Fibroblast of lung (primary cell): ENCODE data around the gene ATF7IP. TPM values are rescaled to one million over a fixed set of nuclear protein-coding genes. Genes with fewer than 3 reads are reported as not detected.

ENCODE experiments used
- DNase-seq, 2 donors: peaks; one replicate each; pipeline versions ENCODE4 v3.0.0 to v3.0.0-alpha.2; 2010; ENCODE audit warnings: low read depth in 2 of 2
- H2AFZ ChIP-seq: 2 replicates; pipeline ENCODE4 v1.5.1; 2012; ENCODE audit warnings: low read length, control low read depth, inconsistent platforms
- H3K27ac ChIP-seq: 2 replicates; pipeline ENCODE4 v1.5.1; 2011; ENCODE audit warnings: low read length, control low read depth; ENCODE audit not compliant: insufficient read depth
- H3K27me3 ChIP-seq: 2 replicates; pipeline ENCODE4 v1.5.1; 2011; ENCODE audit warnings: mild to moderate bottlenecking, low read length; ENCODE audit not compliant: control insufficient read depth, insufficient read depth
- H3K36me3 ChIP-seq: 2 replicates; pipeline ENCODE4 v1.5.1; 2011; ENCODE audit warnings: low read length; ENCODE audit not compliant: control insufficient read depth, insufficient read depth
- H3K4me1 ChIP-seq: 2 replicates; pipeline ENCODE4 v1.5.1; 2011; ENCODE audit warnings: low read length; ENCODE audit not compliant: control insufficient read depth, insufficient read depth; ENCODE audit errors: extremely low read depth
- H3K4me2 ChIP-seq: 2 replicates; pipeline ENCODE4 v1.5.1; 2011; ENCODE audit warnings: low read length, control low read depth; ENCODE audit not compliant: insufficient read depth; ENCODE audit errors: extremely low read depth
- H3K4me3 ChIP-seq, 4 experiments: fragments of 200-600 bp in 1 of 4; sonication (generic) in 1 of 4; replicated peaks in 1 of 4; 2 replicates each; pipeline ENCODE4 v1.5.1; 2011 to 2016; ENCODE audit warnings: low read length in 4 of 4, low read depth in 3 of 4, mild to moderate bottlenecking in 3 of 4, control low read depth in 2 of 4, inconsistent platforms in 1 of 4, mixed read lengths in 1 of 4; ENCODE audit not compliant: insufficient read depth in 1 of 4; ENCODE audit errors: control extremely low read depth in 1 of 4
- H3K79me2 ChIP-seq: 2 replicates; pipeline ENCODE4 v1.5.1; 2012; ENCODE audit warnings: mild to moderate bottlenecking, low read length, inconsistent platforms; ENCODE audit not compliant: control insufficient read depth, insufficient read depth
- H3K9ac ChIP-seq: 2 replicates; pipeline ENCODE4 v1.5.1; 2011; ENCODE audit warnings: mild to moderate bottlenecking, low read length, control low read depth; ENCODE audit not compliant: insufficient read depth
- H3K9me3 ChIP-seq: 2 replicates; pipeline ENCODE4 v1.5.1; 2012; ENCODE audit warnings: low read depth, low read length; ENCODE audit not compliant: control insufficient read depth, insufficient read depth
- H4K20me1 ChIP-seq: 2 replicates; pipeline ENCODE4 v1.5.1; 2011; ENCODE audit warnings: low read length; ENCODE audit not compliant: control insufficient read depth, insufficient read depth; ENCODE audit errors: extremely low read depth
- CTCF ChIP-seq, 2 donors: IDR thresholded peaks in 1 of 2; conservative IDR thresholded peaks in 1 of 2; 1 replicate in 1 of 2; 2 replicates in 1 of 2; pipeline ENCODE4 v1.5.1; 2011 to 2012; ENCODE audit warnings: low read length in 2 of 2, control low read depth in 1 of 2, inconsistent platforms in 1 of 2, low read depth in 1 of 2, mild to moderate bottlenecking in 1 of 2
- EZH2 ChIP-seq: IDR thresholded peaks from 2 replicates; pipeline ENCODE4 v1.5.1; 2012; ENCODE audit warnings: low read length, control low read depth, mild to moderate bottlenecking; ENCODE audit errors: missing control alignments
- polyA plus RNA-seq, 2 donors: library from polyadenylated mRNA; depleted of rRNA in 1 of 2; stranded (reverse) in 1 of 2; unstranded in 1 of 2; fragments of >200 nt; gene quantifications; 2 replicates each; pipeline ENCODE4 v1.2.1, GENCODE V29; 2011 to 2012; ENCODE audit warnings: missing spikeins in 1 of 2
- total RNA-seq: library from RNA; depleted of rRNA; stranded (reverse); fragments of >200 nt; gene quantifications from 2 replicates; pipeline ENCODE4 v1.2.1, GENCODE V29; 2014

ATF7IP gene
- total and polyA plus RNA-seq, 2 donors (not counting 1 experiment from before 2014, with no cell fraction given) = 13.1 to 18.0 TPM

GRCh38 chr12:14450479-14450878 lies 85.0 kb downstream of the ATF7IP start:
- H3K36me3 ChIP-seq = peaks cover 2% of the 10 kb centered on the region
- no peak for DNase-seq
- H3K9ac ChIP-seq = no peak overlapping the region
- H3K4me3 ChIP-seq = no peak overlapping the region
- H3K4me1 ChIP-seq = no peaks in the 10 kb centered on the region
- H3K4me2 ChIP-seq = no peak overlapping the region
- no peaks in the 10 kb centered on the region for H3K9me3 ChIP-seq
- no peak for TF ChIP-seq EZH2
- no peak for TF ChIP-seq CTCF (conservative IDR thresholded peaks at IDR 0.05 in 1 of 2, IDR thresholded peaks at IDR 0.05 in 1 of 2; ENCODE audit: low read depth in 1 of 2, low read length in 2 of 2)
- no peaks in the 10 kb centered on the region for H3K27me3 ChIP-seq
- no peak overlapping the region for H2AFZ ChIP-seq
- no peak overlapping the region for H3K27ac ChIP-seq
- no peaks in the 10 kb centered on the region for H4K20me1 ChIP-seq
- no peaks in the 10 kb centered on the region for H3K79me2 ChIP-seq

DNA sequence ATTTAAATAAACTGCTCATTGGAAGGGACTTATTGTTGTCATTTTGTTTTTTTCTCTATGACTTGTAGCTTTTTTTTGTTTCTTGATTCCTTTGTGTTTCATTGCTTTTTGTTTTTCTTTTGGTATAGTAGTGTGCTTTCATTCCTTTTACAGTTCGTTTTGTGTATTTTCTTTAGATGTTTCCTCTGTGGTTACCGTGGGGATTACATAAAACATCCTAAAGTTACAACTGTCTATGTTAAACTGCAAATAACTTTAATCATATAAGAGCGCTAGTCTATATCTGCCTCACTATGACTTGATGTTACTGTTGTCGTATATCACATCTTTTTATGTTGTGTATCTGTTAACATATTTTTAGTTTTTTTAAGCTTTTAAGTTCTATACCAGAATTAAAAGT lies 86.9 kb downstream of the ATF7IP start:
- H3K36me3 ChIP-seq = peaks cover 2% of the 10 kb centered on the region
- H2AFZ ChIP-seq = no peak overlapping the region
- no peaks in the 10 kb centered on the region for H3K27me3 ChIP-seq
- no peak overlapping the region for H3K4me3 ChIP-seq
- H3K9ac ChIP-seq = no peak overlapping the region
- H3K4me2 ChIP-seq = no peak overlapping the region
- no peaks in the 10 kb centered on the region for H4K20me1 ChIP-seq
- no peak overlapping the region for H3K27ac ChIP-seq
- no peaks in the 10 kb centered on the region for H3K9me3 ChIP-seq
- H3K4me1 ChIP-seq = no peaks in the 10 kb centered on the region
- no peaks in the 10 kb centered on the region for H3K79me2 ChIP-seq
- TF ChIP-seq CTCF (conservative IDR thresholded peaks at IDR 0.05 in 1 of 2, IDR thresholded peaks at IDR 0.05 in 1 of 2; ENCODE audit: low read depth in 1 of 2, low read length in 2 of 2) (no peak), EZH2 (no peak)
- no peak for DNase-seq

DNA sequence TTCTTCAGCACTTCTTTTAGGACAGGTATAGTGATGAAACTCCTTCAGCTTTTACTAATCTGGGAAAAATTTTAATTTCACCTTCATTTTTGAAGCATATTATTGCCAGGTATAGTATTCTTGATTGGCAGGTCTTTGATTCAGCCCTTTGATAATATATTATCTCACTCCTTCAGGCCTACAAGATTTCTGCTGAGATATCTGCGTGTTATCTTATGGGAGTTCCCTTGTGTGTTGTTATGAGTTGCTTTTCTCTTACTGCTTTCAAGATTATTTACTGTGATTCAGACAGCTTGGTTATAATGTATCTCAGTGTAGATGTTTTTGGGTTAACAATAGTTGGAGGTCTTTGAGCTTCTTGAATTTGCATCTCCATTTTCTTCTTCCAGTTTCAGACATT lies 87.4 kb downstream of the ATF7IP start:
- no peak for DNase-seq
- H3K9ac ChIP-seq = no peak overlapping the region
- H3K4me1 ChIP-seq = no peaks in the 10 kb centered on the region
- no peak overlapping the region for H3K27ac ChIP-seq
- H3K9me3 ChIP-seq = no peaks in the 10 kb centered on the region
- H3K4me2 ChIP-seq = no peak overlapping the region
- H3K79me2 ChIP-seq = no peaks in the 10 kb centered on the region
- H3K36me3 ChIP-seq = peaks cover 2% of the 10 kb centered on the region
- H2AFZ ChIP-seq = no peak overlapping the region
- H3K4me3 ChIP-seq = no peak overlapping the region
- H3K27me3 ChIP-seq = no peaks in the 10 kb centered on the region
- TF ChIP-seq CTCF (conservative IDR thresholded peaks at IDR 0.05 in 1 of 2, IDR thresholded peaks at IDR 0.05 in 1 of 2; ENCODE audit: low read depth in 1 of 2, low read length in 2 of 2) (no peak), EZH2 (no peak)
- no peaks in the 10 kb centered on the region for H4K20me1 ChIP-seq
